DOHH2 (cell line): ENCODE data around the gene ACAT1.

ENCODE experiments used
- CTCF ChIP-seq: fragments of 200-600 bp; sonication (generic); IDR thresholded peaks from one replicate; pipeline ENCODE4 v1.5.1; 2014; ENCODE audit warnings: antibody characterized with exemption, mild to moderate bottlenecking, low read depth, low read length; ENCODE audit not compliant: poor library complexity, severe bottlenecking
- EZH2phosphoT487 ChIP-seq: fragments of 200-600 bp; sonication (generic); IDR thresholded peaks from 2 replicates; pipeline ENCODE4 v1.6.1; 2017; ENCODE audit warnings: borderline replicate concordance, mild to moderate bottlenecking, antibody characterized with exemption, low read length, moderate library complexity, mixed read lengths

- no peak for TF ChIP-seq CTCF
- TF ChIP-seq EZH2phosphoT487 = no peak
Measured at GRCh38 chr11:108131993-108132392, 10.6 kb downstream of the ACAT1 start.
